Measurements from ENCODE around the gene PPP2R2C. TPM values are rescaled to one million over a fixed set of nuclear protein-coding genes. Genes with fewer than 3 reads are reported as not detected.

The PPP2R2C gene
- under 0.01 and 0.13 TPM in 2 replicates for total RNA-seq

DNA sequence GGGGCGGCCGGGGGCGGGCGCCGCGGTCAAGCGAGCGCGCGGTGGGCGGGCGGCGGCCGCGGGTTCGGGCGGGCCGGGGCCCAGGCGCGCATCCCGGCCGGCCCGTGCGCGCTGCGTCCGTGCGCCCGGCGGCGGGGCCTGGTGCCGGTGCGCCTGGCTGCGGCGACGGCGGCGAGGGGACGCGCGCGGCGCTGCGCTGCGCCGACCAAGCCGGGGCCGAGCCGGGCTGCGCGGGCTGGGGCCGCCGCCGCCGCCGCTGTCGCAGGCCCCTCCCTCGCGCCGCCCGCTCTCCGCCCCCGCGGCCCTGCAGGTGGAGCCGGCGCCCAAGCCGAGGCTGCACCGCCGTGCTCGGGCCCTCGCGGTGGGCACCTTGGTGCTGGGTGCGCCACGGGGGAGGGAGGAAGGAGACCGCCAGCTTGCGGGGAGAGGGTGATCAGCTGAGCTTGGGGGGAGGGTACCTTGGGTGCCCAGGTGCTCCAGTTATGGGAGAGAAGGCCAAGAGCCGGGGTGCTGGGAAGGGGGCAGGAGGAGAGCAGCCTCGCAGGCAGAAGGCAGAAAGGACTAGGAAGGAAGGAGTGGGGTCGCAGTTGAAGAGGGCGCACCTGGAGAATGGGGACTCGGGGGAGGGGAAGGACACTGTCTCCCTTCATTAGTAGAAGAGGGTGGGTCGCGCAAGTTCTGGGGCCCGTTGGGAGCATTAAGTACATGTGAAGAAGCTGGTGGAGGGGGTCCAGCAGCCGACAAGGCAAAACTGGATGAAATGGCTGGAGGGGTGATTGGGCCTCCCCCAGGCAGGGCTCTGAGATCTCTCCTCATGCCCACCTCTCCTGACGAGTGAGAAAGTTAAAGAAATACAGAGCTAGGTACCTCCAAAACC lies at the start of gene PPP2R2C:
TSS of gene PPP2R2C (minus strand) at position 228 of the 877 bp plus-strand sequence. CDS start 385 bp downstream, outside the sequence.

Other genes starting within 250 kb of the PPP2R2C start
- 17.6 and 18.7 TPM in 2 replicates for gene WFS1, start 202.8 kb downstream of the PPP2R2C start, total RNA-seq
- gene MAN2B2, start 102.6 kb upstream of the PPP2R2C start, total RNA-seq, result 19.9 and 25.7 TPM in 2 replicates
- gene MRFAP1, start 168.1 kb upstream of the PPP2R2C start, total RNA-seq, result 165 and 185 TPM in 2 replicates
- 0.13 TPM in 1 of 2 replicates, not detected in the other for gene S100P, start 221.3 kb upstream of the PPP2R2C start, total RNA-seq
- 48.0 and 66.9 TPM in 2 replicates for gene MRFAP1L1, start 237.3 kb upstream of the PPP2R2C start, total RNA-seq
- 9.1 and 9.4 TPM in 2 replicates for gene BLOC1S4, start 243.6 kb upstream of the PPP2R2C start, total RNA-seq

Data from articular chondrocyte of knee joint (primary cell).